H9 (cell line): ENCODE measurements around the gene MAP9. TPM values are rescaled to one million over a fixed set of nuclear protein-coding genes. Genes with fewer than 3 reads are reported as not detected.
A peak's percentile ranks its signal among the peaks of the same experiment; 100 is the strongest.

Source experiments
- DNase-seq: peaks from one replicate; pipeline ENCODE4 v3.0.0-alpha.2; 2017
- H2AFZ ChIP-seq: one replicate; pipeline ENCODE4 v1.6.1; 2013; ENCODE audit warnings: mild to moderate bottlenecking, low read length, control low read depth, moderate library complexity
- H2AK5ac ChIP-seq: 2 replicates; pipeline ENCODE4 v1.6.1; 2013; ENCODE audit warnings: low read length, control low read depth, mixed read lengths; ENCODE audit not compliant: insufficient read length
- H2BK120ac ChIP-seq: one replicate; pipeline ENCODE4 v1.6.1; 2013; ENCODE audit warnings: low read depth, mild to moderate bottlenecking, low read length, control low read depth, inconsistent platforms; ENCODE audit not compliant: poor library complexity, severe bottlenecking
- H2BK12ac ChIP-seq: 2 replicates; pipeline ENCODE4 v1.6.1; 2013; ENCODE audit warnings: low read length, control low read depth, mixed read lengths, low read depth; ENCODE audit not compliant: insufficient read length
- H2BK15ac ChIP-seq: 2 replicates; pipeline ENCODE4 v1.6.1; 2013; ENCODE audit warnings: low read depth, low read length, control low read depth
- H2BK20ac ChIP-seq: one replicate; pipeline ENCODE4 v1.6.1; 2013; ENCODE audit warnings: low read depth, mild to moderate bottlenecking, low read length, control low read depth, inconsistent platforms; ENCODE audit not compliant: poor library complexity, severe bottlenecking
- H2BK5ac ChIP-seq: 2 replicates; pipeline ENCODE4 v1.6.1; 2013; ENCODE audit warnings: low read length, control low read depth, mixed read lengths; ENCODE audit not compliant: insufficient read length
- H3K14ac ChIP-seq: 2 replicates; pipeline ENCODE4 v1.6.1; 2013; ENCODE audit warnings: low read length, control low read depth; ENCODE audit not compliant: insufficient read depth
- H3K18ac ChIP-seq: 2 replicates; pipeline ENCODE4 v1.6.1; 2013; ENCODE audit warnings: low read depth, mild to moderate bottlenecking, mixed read lengths, low read length, control low read depth; ENCODE audit not compliant: insufficient read length
- H3K23ac ChIP-seq: 2 replicates; pipeline ENCODE4 v1.6.1; 2013; ENCODE audit warnings: low read length, control low read depth, mixed read lengths, low read depth; ENCODE audit not compliant: insufficient read length
- H3K23me2 ChIP-seq: 2 replicates; pipeline ENCODE4 v1.6.1; 2013; ENCODE audit warnings: low read depth, mild to moderate bottlenecking, mixed read lengths, low read length, control low read depth; ENCODE audit not compliant: insufficient read length, poor library complexity, severe bottlenecking
- H3K27ac ChIP-seq: 2 replicates; pipeline ENCODE4 v1.5.1; 2013; ENCODE audit warnings: low read length, control low read depth, mixed read lengths, low read depth; ENCODE audit not compliant: insufficient read length
- H3K27me3 ChIP-seq: 2 replicates; pipeline ENCODE4 v1.6.1; 2013; ENCODE audit warnings: low read length, control low read depth, inconsistent platforms; ENCODE audit not compliant: insufficient read depth
- H3K4ac ChIP-seq: 2 replicates; pipeline ENCODE4 v1.6.1; 2013; ENCODE audit warnings: low read depth, mild to moderate bottlenecking, control low read depth, inconsistent platforms, low read length, moderate library complexity
- H3K4me1 ChIP-seq: 2 replicates; pipeline ENCODE4 v1.6.1; 2013; ENCODE audit warnings: low read length, control low read depth, inconsistent platforms; ENCODE audit not compliant: insufficient read depth
- H3K4me2 ChIP-seq: 2 replicates; pipeline ENCODE4 v1.6.1; 2013; ENCODE audit warnings: low read length, control low read depth, mixed read lengths; ENCODE audit not compliant: insufficient read length, insufficient read depth
- H3K56ac ChIP-seq: 2 replicates; pipeline ENCODE4 v1.6.1; 2013; ENCODE audit warnings: low read depth, mild to moderate bottlenecking, mixed read lengths, low read length, control low read depth; ENCODE audit not compliant: insufficient read length
- H3K79me1 ChIP-seq: 2 replicates; pipeline ENCODE4 v1.6.1; 2013; ENCODE audit warnings: low read depth, mild to moderate bottlenecking, moderate library complexity, low read length, control low read depth, inconsistent platforms; ENCODE audit not compliant: insufficient read depth, poor library complexity, severe bottlenecking
- H3K79me2 ChIP-seq: 2 replicates; pipeline ENCODE4 v1.6.1; 2013; ENCODE audit warnings: low read length, control low read depth, inconsistent platforms; ENCODE audit not compliant: insufficient read depth
- H3K9ac ChIP-seq: 2 replicates; pipeline ENCODE4 v1.6.1; 2013; ENCODE audit warnings: low read length, control low read depth, mixed read lengths; ENCODE audit not compliant: insufficient read length; ENCODE audit errors: extremely low read depth
- H3K9me3 ChIP-seq: one replicate; pipeline ENCODE4 v1.6.1; 2013; ENCODE audit warnings: low read depth, low read length, inconsistent platforms; ENCODE audit not compliant: control insufficient read depth
- H3T11ph ChIP-seq: one replicate; pipeline ENCODE4 v1.6.1; 2013; ENCODE audit warnings: mild to moderate bottlenecking, low read length, control low read depth, inconsistent platforms
- H4K20me1 ChIP-seq: one replicate; pipeline ENCODE4 v1.6.1; 2013; ENCODE audit not compliant: control insufficient read depth, insufficient read length, insufficient read depth
- H4K5ac ChIP-seq: 2 replicates; pipeline ENCODE4 v1.6.1; 2013; ENCODE audit warnings: low read depth, mild to moderate bottlenecking, mixed read lengths, low read length, control low read depth; ENCODE audit not compliant: insufficient read length
- H4K8ac ChIP-seq: replicated peaks from 2 replicates; pipeline ENCODE4 v1.6.1; 2013; ENCODE audit warnings: low read length, control low read depth, mixed read lengths, low read depth; ENCODE audit not compliant: insufficient read length
- H4K91ac ChIP-seq: 2 replicates; pipeline ENCODE4 v1.6.1; 2013; ENCODE audit warnings: low read depth, mild to moderate bottlenecking, moderate library complexity, mixed read lengths, low read length, control low read depth; ENCODE audit not compliant: insufficient read length
- H3K27ac Mint-ChIP-seq, 3 experiments: 2 replicates in 2 of 3; 3 replicates in 1 of 3; pipeline ENCODE4 v1.8.0; 2020 to 2021; ENCODE audit warnings: mixed read lengths in 3 of 3, mild to moderate bottlenecking in 1 of 3, moderate library complexity in 1 of 3
- H3K27me3 Mint-ChIP-seq: 2 replicates; pipeline ENCODE4 v1.8.0; 2021; ENCODE audit warnings: low read depth, mild to moderate bottlenecking, moderate library complexity, mixed read lengths
- H3K36me3 Mint-ChIP-seq, 3 experiments: 2 replicates in 2 of 3; 3 replicates in 1 of 3; pipeline ENCODE4 v1.8.0; 2020 to 2021; ENCODE audit warnings: low read depth in 3 of 3, mixed read lengths in 3 of 3; ENCODE audit not compliant: insufficient read depth in 1 of 3
- H3K4me1 Mint-ChIP-seq, 2 experiments: 2 replicates each; pipeline ENCODE4 v1.8.0; 2020; ENCODE audit warnings: mixed read lengths in 2 of 2
- H3K4me3 Mint-ChIP-seq, 2 experiments: 2 replicates in 1 of 2; 3 replicates in 1 of 2; pipeline ENCODE4 v1.8.0; 2020 to 2021; ENCODE audit warnings: mild to moderate bottlenecking in 2 of 2, mixed read lengths in 2 of 2, moderate library complexity in 1 of 2
- H3K9me3 Mint-ChIP-seq, 2 experiments: 2 replicates in 1 of 2; 3 replicates in 1 of 2; pipeline ENCODE4 v1.8.0; 2020; ENCODE audit warnings: mild to moderate bottlenecking in 2 of 2, mixed read lengths in 2 of 2, moderate library complexity in 1 of 2
- WGBS: extraction: QIAGEN DNeasy Blood & Tissue Kit; methylation state at CpG from one replicate; pipeline ENCODE4 v1.1.7; 2013; ENCODE audit warnings: missing lambda C conversion rate, low lambda C conversion rate, mixed read lengths; ENCODE audit not compliant: insufficient read length; ENCODE audit errors: extremely low coverage; 5-methylcytosine and 5-hydroxymethylcytosine counted together
- total RNA-seq: library from RNA; stranded (reverse); gene quantifications from 2 replicates; pipeline ENCODE4 v1.2.1, GENCODE V29; 2021
- TF ChIP-seq, protein P1 (sequence below): fragments of 200-600 bp; sonication (generic); conservative IDR thresholded peaks from 3 replicates; pipeline ENCODE4 v1.8.0; 2021; ENCODE audit warnings: antibody characterized with exemption, mild to moderate bottlenecking

Gene MAP9
- total RNA-seq, 1 experiment from 2014 or later: 15.4 TPM

DNA sequence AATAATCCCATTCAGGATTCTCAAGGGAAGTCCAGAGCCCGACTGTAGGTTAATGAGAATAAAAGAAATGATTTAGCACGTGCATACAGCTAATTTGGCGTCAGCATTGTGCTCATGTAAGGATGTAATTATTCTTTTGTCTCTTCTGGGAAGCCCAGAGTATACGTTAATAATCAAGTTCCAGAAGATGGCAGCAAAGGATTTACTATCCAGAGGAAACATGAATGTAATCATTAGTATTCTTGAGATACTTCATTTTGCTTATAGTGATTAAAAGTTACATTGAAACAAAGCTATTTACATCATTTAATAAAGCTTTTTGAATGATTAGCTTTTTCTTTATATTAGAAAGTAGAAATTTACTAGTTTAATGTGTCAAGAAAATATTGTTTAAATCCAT lies 27.1 kb upstream of the MAP9 start:
- H2BK15ac ChIP-seq: no peak overlapping the region
- no peak for DNase-seq
- H4K20me1 ChIP-seq: no peaks in the 10 kb centered on the region
- Mint-ChIP-seq H3K4me3 (no peak overlapping the region), H3K9me3 (no peaks in the 10 kb centered on the region; a peak in 1 of 5 replicates), H3K4me1 (no peaks in the 10 kb centered on the region), H3K36me3 (no peaks in the 10 kb centered on the region), H3K27ac (no peak overlapping the region), H3K27me3 (peaks cover 47% of the 10 kb centered on the region)
- H3K4me1 ChIP-seq: no peaks in the 10 kb centered on the region
- no peak overlapping the region for H2BK5ac ChIP-seq
- H2BK120ac ChIP-seq: no peak overlapping the region
- H3K79me1 ChIP-seq: no peaks in the 10 kb centered on the region
- H2BK12ac ChIP-seq: no peak overlapping the region
- H3K27me3 ChIP-seq: no peaks in the 10 kb centered on the region
- H3K79me2 ChIP-seq: no peaks in the 10 kb centered on the region
- H3K14ac ChIP-seq: no peak overlapping the region
- no peak overlapping the region for H3K56ac ChIP-seq
- H4K91ac ChIP-seq: no peak overlapping the region
- no CpG with 5 or more reads among the region's 4 CpGs for WGBS
- H2AFZ ChIP-seq: no peak overlapping the region
- H2BK20ac ChIP-seq: no peak overlapping the region
- no peak overlapping the region for H3K27ac ChIP-seq
- H3K23me2 ChIP-seq: no peaks in the 10 kb centered on the region
- no peak overlapping the region for H4K5ac ChIP-seq
- no peak overlapping the region for H4K8ac ChIP-seq
- no peak overlapping the region for H3K18ac ChIP-seq
- TF ChIP-seq, protein P1, sequence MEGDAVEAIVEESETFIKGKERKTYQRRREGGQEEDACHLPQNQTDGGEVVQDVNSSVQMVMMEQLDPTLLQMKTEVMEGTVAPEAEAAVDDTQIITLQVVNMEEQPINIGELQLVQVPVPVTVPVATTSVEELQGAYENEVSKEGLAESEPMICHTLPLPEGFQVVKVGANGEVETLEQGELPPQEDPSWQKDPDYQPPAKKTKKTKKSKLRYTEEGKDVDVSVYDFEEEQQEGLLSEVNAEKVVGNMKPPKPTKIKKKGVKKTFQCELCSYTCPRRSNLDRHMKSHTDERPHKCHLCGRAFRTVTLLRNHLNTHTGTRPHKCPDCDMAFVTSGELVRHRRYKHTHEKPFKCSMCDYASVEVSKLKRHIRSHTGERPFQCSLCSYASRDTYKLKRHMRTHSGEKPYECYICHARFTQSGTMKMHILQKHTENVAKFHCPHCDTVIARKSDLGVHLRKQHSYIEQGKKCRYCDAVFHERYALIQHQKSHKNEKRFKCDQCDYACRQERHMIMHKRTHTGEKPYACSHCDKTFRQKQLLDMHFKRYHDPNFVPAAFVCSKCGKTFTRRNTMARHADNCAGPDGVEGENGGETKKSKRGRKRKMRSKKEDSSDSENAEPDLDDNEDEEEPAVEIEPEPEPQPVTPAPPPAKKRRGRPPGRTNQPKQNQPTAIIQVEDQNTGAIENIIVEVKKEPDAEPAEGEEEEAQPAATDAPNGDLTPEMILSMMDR: peak; percentile 52; the same call in 2 of the 3 replicates
- no peak overlapping the region for H3T11ph ChIP-seq
- H2AK5ac ChIP-seq: no peak overlapping the region
- H3K9me3 ChIP-seq: no peaks in the 10 kb centered on the region
- no peak overlapping the region for H3K23ac ChIP-seq
- H3K4me2 ChIP-seq: no peak overlapping the region
- H3K9ac ChIP-seq: no peak overlapping the region
- no peak overlapping the region for H3K4ac ChIP-seq
